ENCODE measurements around the gene EZH1.

DNA sequence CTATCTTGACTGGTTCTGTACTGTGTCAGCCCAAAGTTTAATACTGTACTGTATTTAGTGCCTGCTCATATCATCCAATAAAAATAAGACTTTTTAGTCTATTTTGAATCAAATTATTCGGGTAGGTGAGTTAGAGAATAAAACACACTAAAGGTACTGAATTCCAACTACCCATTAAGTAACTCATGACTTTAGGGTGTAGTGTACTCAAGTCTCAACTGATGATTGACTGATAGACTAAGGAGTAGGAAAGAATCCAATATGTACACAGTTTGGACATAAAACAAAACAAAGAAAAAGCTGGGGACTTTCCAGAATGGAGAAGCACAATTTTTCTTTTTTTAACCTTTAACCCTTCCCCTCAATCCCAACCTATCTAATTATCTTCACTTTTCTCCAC is 4.1 kb downstream of the EZH1 start:
- TF ChIP-seq CTCF (IDR thresholded peaks at IDR 0.05), result no peak
- no peak for TF ChIP-seq POLR2A (IDR thresholded peaks at IDR 0.05)

All from uterus (tissue), 2 donors.